OCI-LY7 (cell line): ENCODE data around the gene RPA3.

Source experiments
- CTCF ChIP-seq: fragments of 200-600 bp; sonication (generic); conservative IDR thresholded peaks from 2 replicates; pipeline ENCODE4 v1.5.1; 2014; ENCODE audit warnings: mild to moderate bottlenecking, antibody characterized with exemption, low read length, moderate library complexity, mixed read lengths
- EZH2phosphoT487 ChIP-seq: fragments of 200-600 bp; sonication (generic); IDR thresholded peaks from 2 replicates; pipeline ENCODE4 v1.6.1; 2018; ENCODE audit warnings: low read depth, borderline replicate concordance, mild to moderate bottlenecking, mixed run types, antibody characterized with exemption, low read length, moderate library complexity, mixed read lengths

- no peak for TF ChIP-seq CTCF
- TF ChIP-seq EZH2phosphoT487, result no peak
Measured at GRCh38 chr7:7642081-7642480, 76.3 kb downstream of the RPA3 start.
